ENCODE measurements around the gene MAST4.

Gene MAST4

DNA sequence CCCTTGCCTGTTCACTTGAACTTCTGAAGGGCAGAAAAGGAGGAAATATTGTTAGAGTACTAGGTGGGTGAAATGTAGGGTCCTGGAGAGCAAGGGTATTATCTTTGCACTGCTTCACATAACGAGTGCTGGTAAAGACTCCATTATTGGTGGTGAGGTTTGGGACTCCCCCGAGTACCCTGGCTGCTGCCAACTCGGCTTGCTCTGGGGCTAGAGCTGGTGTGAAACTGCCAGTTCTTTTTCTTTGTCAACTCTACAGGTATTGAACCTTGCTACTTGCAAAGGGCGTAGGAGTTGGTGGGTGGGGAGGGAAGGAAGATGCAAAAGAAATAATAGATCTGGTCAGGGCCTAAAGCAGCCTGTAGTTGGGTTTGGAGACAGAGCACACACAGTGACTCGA is 16.0 kb downstream of the MAST4 start:
- Histone ChIP-seq H3K36me3 (ENCODE audit: control insufficient read depth in 2 of 2, insufficient read depth in 1 of 2, low read length in 2 of 2) (no peaks in the 10 kb centered on the region), H3K4me1 (ENCODE audit: control insufficient read depth, insufficient read depth, low read length) (peaks cover 13% of the 10 kb centered on the region), H3K4me3 (ENCODE audit: low read depth, low read length) (no peak overlapping the region), H3K9me3 (ENCODE audit: control insufficient read depth, insufficient read depth, low read depth, low read length) (no peaks in the 10 kb centered on the region), H3K27ac (ENCODE audit: extremely low read depth, low read depth, low read length) (no peak overlapping the region)
- POLR2A ChIA-PET, result no interaction called here
- TF ChIP-seq ZNF37A (tag by site-specific recombination; IDR thresholded peaks at IDR 0.05) (no peak), ZNF223 (tag by site-specific recombination; IDR thresholded peaks at IDR 0.05) (no peak), AEBP2 (tag by site-specific recombination; IDR thresholded peaks at IDR 0.05; ENCODE audit: borderline replicate concordance) (no peak), ZNF140 (tag by site-specific recombination; IDR thresholded peaks at IDR 0.05) (no peak), ZNF426 (tag by site-specific recombination; IDR thresholded peaks at IDR 0.05) (no peak)
- TF ChIP-seq, protein P1, sequence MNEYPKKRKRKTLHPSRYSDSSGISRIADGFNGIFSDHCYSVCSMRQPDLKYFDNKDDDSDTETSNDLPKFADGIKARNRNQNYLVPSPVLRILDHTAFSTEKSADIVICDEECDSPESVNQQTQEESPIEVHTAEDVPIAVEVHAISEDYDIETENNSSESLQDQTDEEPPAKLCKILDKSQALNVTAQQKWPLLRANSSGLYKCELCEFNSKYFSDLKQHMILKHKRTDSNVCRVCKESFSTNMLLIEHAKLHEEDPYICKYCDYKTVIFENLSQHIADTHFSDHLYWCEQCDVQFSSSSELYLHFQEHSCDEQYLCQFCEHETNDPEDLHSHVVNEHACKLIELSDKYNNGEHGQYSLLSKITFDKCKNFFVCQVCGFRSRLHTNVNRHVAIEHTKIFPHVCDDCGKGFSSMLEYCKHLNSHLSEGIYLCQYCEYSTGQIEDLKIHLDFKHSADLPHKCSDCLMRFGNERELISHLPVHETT (tag by site-specific recombination; IDR thresholded peaks at IDR 0.05), result no peak
- TF ChIP-seq, protein P2, sequence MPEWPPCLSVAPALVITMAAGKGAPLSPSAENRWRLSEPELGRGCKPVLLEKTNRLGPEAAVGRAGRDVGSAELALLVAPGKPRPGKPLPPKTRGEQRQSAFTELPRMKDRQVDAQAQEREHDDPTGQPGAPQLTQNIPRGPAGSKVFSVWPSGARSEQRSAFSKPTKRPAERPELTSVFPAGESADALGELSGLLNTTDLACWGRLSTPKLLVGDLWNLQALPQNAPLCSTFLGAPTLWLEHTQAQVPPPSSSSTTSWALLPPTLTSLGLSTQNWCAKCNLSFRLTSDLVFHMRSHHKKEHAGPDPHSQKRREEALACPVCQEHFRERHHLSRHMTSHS (tag by site-specific recombination; IDR thresholded peaks at IDR 0.05), result no peak
- CTCF ChIA-PET, result interaction anchor here (0.9 to 1.0 kb wide), 2 partner anchors 31 to 146 kb away, joined by 3 read pairs; no protein-coding TSS in a partner anchor

GRCh38 chr5:66615136-66615535 is 18.9 kb downstream of the MAST4 start:
- no peak overlapping the region for H3K4me3 ChIP-seq (ENCODE audit: low read depth, low read length)
- H3K9me3 ChIP-seq (ENCODE audit: control insufficient read depth, insufficient read depth, low read depth, low read length), result no peaks in the 10 kb centered on the region
- H3K36me3 ChIP-seq (ENCODE audit: control insufficient read depth in 2 of 2, insufficient read depth in 1 of 2, low read length in 2 of 2), result no peaks in the 10 kb centered on the region
- POLR2A ChIA-PET, result no interaction called here
- TF ChIP-seq ZNF169 (tag by site-specific recombination; IDR thresholded peaks at IDR 0.05) (no peak), ZNF184 (tag by site-specific recombination; IDR thresholded peaks at IDR 0.05) (no peak), ZNF704 (tag by site-specific recombination; IDR thresholded peaks at IDR 0.05) (no peak), ZBTB21 (tag by site-specific recombination; IDR thresholded peaks at IDR 0.05) (no peak), ZNF596 (tag by site-specific recombination; IDR thresholded peaks at IDR 0.05) (no peak), ZNF292 (tag by site-specific recombination; IDR thresholded peaks at IDR 0.05; ENCODE audit: borderline replicate concordance, low read depth) (no peak)
- TF ChIP-seq, protein P3, sequence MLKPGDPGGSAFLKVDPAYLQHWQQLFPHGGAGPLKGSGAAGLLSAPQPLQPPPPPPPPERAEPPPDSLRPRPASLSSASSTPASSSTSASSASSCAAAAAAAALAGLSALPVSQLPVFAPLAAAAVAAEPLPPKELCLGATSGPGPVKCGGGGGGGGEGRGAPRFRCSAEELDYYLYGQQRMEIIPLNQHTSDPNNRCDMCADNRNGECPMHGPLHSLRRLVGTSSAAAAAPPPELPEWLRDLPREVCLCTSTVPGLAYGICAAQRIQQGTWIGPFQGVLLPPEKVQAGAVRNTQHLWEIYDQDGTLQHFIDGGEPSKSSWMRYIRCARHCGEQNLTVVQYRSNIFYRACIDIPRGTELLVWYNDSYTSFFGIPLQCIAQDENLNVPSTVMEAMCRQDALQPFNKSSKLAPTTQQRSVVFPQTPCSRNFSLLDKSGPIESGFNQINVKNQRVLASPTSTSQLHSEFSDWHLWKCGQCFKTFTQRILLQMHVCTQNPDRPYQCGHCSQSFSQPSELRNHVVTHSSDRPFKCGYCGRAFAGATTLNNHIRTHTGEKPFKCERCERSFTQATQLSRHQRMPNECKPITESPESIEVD (tag by site-specific recombination; IDR thresholded peaks at IDR 0.05), result no peak
- peaks cover 16% of the 10 kb centered on the region for H3K4me1 ChIP-seq (ENCODE audit: control insufficient read depth, insufficient read depth, low read length)
- H3K27ac ChIP-seq (ENCODE audit: extremely low read depth, low read depth, low read length), result no peak overlapping the region
- CTCF ChIA-PET, result no interaction called here

GRCh38 chr5:66615894-66616293 is 19.7 kb downstream of the MAST4 start:
- no peaks in the 10 kb centered on the region for H3K9me3 ChIP-seq (ENCODE audit: control insufficient read depth, insufficient read depth, low read depth, low read length)
- H3K27ac ChIP-seq (ENCODE audit: extremely low read depth, low read depth, low read length), result peak overlapping the region; percentile 20; the same call in 1 of the 2 replicates
- H3K4me1 ChIP-seq (ENCODE audit: control insufficient read depth, insufficient read depth, low read length), result peaks cover 14% of the 10 kb centered on the region
- no peaks in the 10 kb centered on the region for H3K36me3 ChIP-seq (ENCODE audit: control insufficient read depth in 2 of 2, insufficient read depth in 1 of 2, low read length in 2 of 2)
- CTCF ChIA-PET, result interaction anchor here (0.8 to 1.0 kb wide), 2 partner anchors 308 to 309 kb away, joined by 3 to 5 read pairs; no protein-coding TSS in a partner anchor
- no peak overlapping the region for H3K4me3 ChIP-seq (ENCODE audit: low read depth, low read length)
- POLR2A ChIA-PET, result no interaction called here
- TF ChIP-seq ZNF530 (tag by site-specific recombination; IDR thresholded peaks at IDR 0.05; ENCODE audit: low read depth) (no peak), ZNF366 (tag by site-specific recombination; conservative IDR thresholded peaks at IDR 0.05) (no peak), ZNF169 (tag by site-specific recombination; IDR thresholded peaks at IDR 0.05) (no peak), GLIS1 (tag by site-specific recombination; IDR thresholded peaks at IDR 0.05) (peak; percentile 23; the same call in 1 of the 2 replicates), ZBTB1 (tag by site-specific recombination; IDR thresholded peaks at IDR 0.05) (no peak), ZNF155 (tag by site-specific recombination; IDR thresholded peaks at IDR 0.05) (no peak), SP3 (tag by site-specific recombination; IDR thresholded peaks at IDR 0.05) (no peak), TRIM28 (IDR thresholded peaks at IDR 0.05; ENCODE audit: borderline replicate concordance, low read length) (0 out of 2 replicates have a peak, but pooled peaks have one; percentile 59), ZBTB21 (tag by site-specific recombination; IDR thresholded peaks at IDR 0.05) (no peak), MYNN (tag by site-specific recombination; IDR thresholded peaks at IDR 0.05; ENCODE audit: borderline replicate concordance) (no peak)
- TF ChIP-seq, protein P3 (tag by site-specific recombination; IDR thresholded peaks at IDR 0.05), result peak; percentile 91
